Brain pericyte (primary cell): ENCODE results near the gene TAF11L10.
"Not testable (repeated sequence)": the region's sequence is repeated elsewhere in the genome, so short reads cannot be mapped to it uniquely, and the experiment has no call there.

Experiments used
- DNase-seq: peaks from one replicate; pipeline ENCODE4 v3.0.0-alpha.2; 2012; ENCODE audit warnings: low read depth, low spot score

Gene TAF11L10

GRCh38 chr5:17597728-17598127, at the start of gene TAF11L10:
Gene TAF11L10, minus strand, starts transcription at chr5:17597828.
- DNase-seq: not testable (repeated sequence)

DNA sequence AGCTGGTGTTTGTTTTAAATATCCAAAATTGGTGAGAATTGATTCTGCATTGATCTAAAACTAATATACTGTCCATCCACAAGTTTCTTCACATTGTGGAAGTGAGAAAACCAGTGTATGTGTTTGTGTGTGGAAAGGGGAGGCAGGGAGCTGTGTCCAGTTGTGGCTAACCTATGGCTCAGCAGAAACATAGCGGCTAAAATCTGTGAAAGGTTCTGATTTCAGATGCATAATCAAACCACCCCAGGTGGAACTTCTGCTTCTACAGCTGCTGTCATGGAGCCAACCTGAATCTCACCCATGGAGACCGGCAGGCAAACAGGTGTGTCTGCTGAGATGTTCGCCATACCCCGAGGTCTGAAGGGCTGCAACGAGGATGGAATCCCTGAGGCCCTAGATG, 36.5 kb upstream of the TAF11L10 start, which contains the start of gene TAF11L14:
TAF11L14 (plus strand) TSS at position 301 of the 400 bp plus-strand sequence.
- DNase-seq: no peak

GRCh38 chr5:17631788-17632187, 34.2 kb upstream of the TAF11L10 start, which contains the start of gene TAF11L13:
Gene TAF11L13, plus strand, starts transcription at chr5:17632088.
- not testable (repeated sequence) for DNase-seq

- no peak for DNase-seq
Measured at GRCh38 chr5:17625686-17626085, 28.1 kb upstream of the TAF11L10 start.

GRCh38 chr5:17620627-17621026, 23.0 kb upstream of the TAF11L10 start:
- DNase-seq: no peak

GRCh38 chr5:17619354-17619753, 21.7 kb upstream of the TAF11L10 start:
- DNase-seq: no peak

- DNase-seq: no peak
Measured at GRCh38 chr5:17614872-17615605, 17.4 kb upstream of the TAF11L10 start.

GRCh38 chr5:17610092-17610491, 12.5 kb upstream of the TAF11L10 start, which contains the start of gene TAF11L12:
Gene TAF11L12, plus strand, starts transcription at chr5:17610392.
- DNase-seq: not testable (repeated sequence)

DNA sequence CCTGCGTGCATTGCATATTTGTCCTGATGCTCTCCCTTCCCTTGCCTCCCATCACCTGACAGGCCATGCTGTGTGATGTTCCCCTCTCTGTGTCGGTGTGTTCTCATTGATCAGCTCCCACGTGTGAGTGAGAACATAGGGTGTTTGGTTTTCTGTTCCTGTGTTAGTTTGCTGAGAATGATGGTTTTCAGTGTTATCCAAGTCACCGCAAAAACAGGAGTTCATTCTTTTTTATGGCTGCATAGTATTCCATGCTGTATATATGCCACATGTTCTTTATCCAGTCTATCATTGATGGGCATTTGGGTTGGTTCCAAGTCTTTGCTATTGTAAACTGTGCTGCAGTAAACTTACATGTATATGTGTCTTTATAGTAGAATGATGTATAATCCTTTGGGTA, 9.8 kb upstream of the TAF11L10 start:
- not testable (repeated sequence) for DNase-seq

- DNase-seq: no peak
Measured at GRCh38 chr5:17604951-17605350, 7.3 kb upstream of the TAF11L10 start.

- DNase-seq: not testable (repeated sequence)
Measured at GRCh38 chr5:17603880-17604279, 6.3 kb upstream of the TAF11L10 start, which contains the start of gene TAF11L11. Gene TAF11L11, plus strand, starts transcription at chr5:17604183.

- not testable (repeated sequence) for DNase-seq
Measured at GRCh38 chr5:17594255-17594654, 3.4 kb downstream of the TAF11L10 start, which contains the start of gene TAF11L9. Gene TAF11L9, minus strand, starts transcription at chr5:17594394.

DNA sequence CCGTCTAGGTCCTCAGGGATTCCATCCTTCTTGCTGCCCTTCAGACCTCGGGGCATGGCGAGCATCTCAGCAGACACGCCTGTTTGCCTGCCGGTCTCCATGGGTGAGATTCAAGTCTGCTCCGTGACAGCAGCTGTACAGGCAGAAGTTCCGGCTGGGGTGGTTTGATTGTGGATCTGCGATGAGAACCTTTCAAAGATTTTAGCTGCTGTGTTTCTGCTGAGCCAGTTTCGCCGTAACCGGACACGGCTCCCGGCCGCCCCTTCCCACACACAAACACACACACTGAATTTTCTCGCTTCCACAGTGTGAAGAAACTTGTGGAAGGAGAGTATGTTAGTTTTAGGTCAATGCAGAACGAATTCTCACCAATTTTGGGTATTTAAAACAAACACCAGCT, 6.8 kb downstream of the TAF11L10 start, which contains the start of gene TAF11L8:
TAF11L8 (minus strand) TSS at position 101 of the 400 bp plus-strand sequence.
- not testable (repeated sequence) for DNase-seq

- DNase-seq: not testable (repeated sequence)
Measured at GRCh38 chr5:17585658-17586057, 12.0 kb downstream of the TAF11L10 start, which contains the start of gene TAF11L7. Gene TAF11L7, minus strand, starts transcription at chr5:17585758.
